Body of pancreas (tissue), 4 donors: ENCODE measurements around the gene IPO5. TPM values are rescaled to one million over a fixed set of nuclear protein-coding genes. Genes with fewer than 3 reads are reported as not detected.
A peak's percentile ranks its signal among the peaks of the same experiment; 100 is the strongest.

Source experiments
- ATAC-seq: fragments of 150-250 bp; one replicate; pipeline ENCODE4 v1.9.1; 2016
- DNase-seq, 4 donors: peaks; one replicate each; pipeline ENCODE4 v3.0.0-alpha.2; 2019
- H3K27ac ChIP-seq, 4 donors: fragments of 200-600 bp; sonication (generic); 1 replicate in 3 of 4; 2 replicates in 1 of 4; pipeline versions ENCODE4 v1.5.1 to v1.6.1; 2016 to 2019; ENCODE audit warnings: mild to moderate bottlenecking in 1 of 4, mixed read lengths in 1 of 4, moderate library complexity in 1 of 4
- H3K27me3 ChIP-seq, 2 donors: fragments of 200-600 bp; sonication (generic); one replicate each; pipeline ENCODE4 v1.6.0; 2016; ENCODE audit warnings: mild to moderate bottlenecking in 1 of 2
- H3K36me3 ChIP-seq, 2 donors: fragments of 200-600 bp; sonication (generic); replicated peaks in 1 of 2; 2 replicates each; pipeline ENCODE4 v1.5.1; 2016; ENCODE audit warnings: low read depth in 2 of 2; ENCODE audit not compliant: insufficient read depth in 1 of 2
- H3K4me1 ChIP-seq: fragments of 200-600 bp; sonication (generic); one replicate; pipeline ENCODE4 v1.6.0; 2016
- H3K4me3 ChIP-seq, 2 donors: fragments of 200-600 bp; sonication (generic); 1 replicate in 1 of 2; 2 replicates in 1 of 2; pipeline ENCODE4 v1.5.1; 2016 to 2019
- H3K9me3 ChIP-seq, 3 donors: fragments of 200-600 bp; sonication (generic); 1 replicate in 2 of 3; 2 replicates in 1 of 3; pipeline ENCODE4 v1.5.1; 2016
- POLR2A ChIP-seq, 3 donors: fragments of 450-650 bp; IDR thresholded peaks; one replicate each; pipeline ENCODE4 v1.6.1; 2016; ENCODE audit warnings: antibody characterized with exemption in 3 of 3, mild to moderate bottlenecking in 2 of 3
- WGBS, 2 donors: methylation state at CpG; one replicate each; pipeline ENCODE4 v1.1.5; 2017; 5-methylcytosine and 5-hydroxymethylcytosine counted together
- intact Hi-C: fragments of 100-400 bp; cut with DNase I; formaldehyde crosslinking; loops from one replicate; pipeline ENCODE4 v1.15.1; 2023
- total RNA-seq, 2 donors: library from RNA; depleted of rRNA; stranded (reverse); fragments of >200 nt; gene quantifications; one replicate each; pipeline ENCODE4 v1.1.0, GENCODE V29; 2016
- TF ChIP-seq, protein P1 (sequence below), 7 experiments: fragments of 450-650 bp in 4 of 7; fragments of 200-600 bp in 3 of 7; sonication (generic) in 3 of 7; IDR thresholded peaks; one replicate each; pipeline ENCODE4 v1.5.1; 2016 to 2019; ENCODE audit warnings: antibody characterized with exemption in 7 of 7

The IPO5 gene
- total RNA-seq, 2 donors from 2014 or later: 84.0 to 96.8 TPM

DNA sequence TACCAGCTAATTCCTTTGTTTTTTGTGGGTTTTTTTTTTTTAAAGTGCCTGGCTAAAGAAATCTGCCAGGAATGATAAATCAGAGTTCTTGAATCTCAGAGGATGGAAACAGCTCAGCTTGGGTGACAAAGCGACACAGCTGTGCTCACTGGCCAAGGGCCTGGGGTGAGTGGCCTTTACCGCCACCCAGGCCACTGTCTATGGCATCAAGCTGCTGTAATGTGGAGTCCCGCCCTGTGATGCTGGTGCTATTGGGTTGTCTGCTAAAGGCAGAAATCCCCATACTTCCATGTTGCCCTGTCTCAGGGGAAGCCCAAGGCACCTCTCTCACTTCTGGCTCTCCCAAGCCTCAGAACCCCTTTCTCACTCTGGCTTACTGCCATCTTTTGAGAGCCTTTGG is 106.8 kb downstream of the IPO5 start:
- Histone ChIP-seq H3K4me1 (peaks cover 2% of the 10 kb centered on the region), H3K27ac (no peak overlapping the region), H3K4me3 (no peak overlapping the region), H3K36me3 (no peaks in the 10 kb centered on the region), H3K9me3 (no peaks in the 10 kb centered on the region), H3K27me3 (no peaks in the 10 kb centered on the region)
- intact Hi-C loops: no loop called here
- ATAC-seq: no peak
- TF ChIP-seq, protein P1, sequence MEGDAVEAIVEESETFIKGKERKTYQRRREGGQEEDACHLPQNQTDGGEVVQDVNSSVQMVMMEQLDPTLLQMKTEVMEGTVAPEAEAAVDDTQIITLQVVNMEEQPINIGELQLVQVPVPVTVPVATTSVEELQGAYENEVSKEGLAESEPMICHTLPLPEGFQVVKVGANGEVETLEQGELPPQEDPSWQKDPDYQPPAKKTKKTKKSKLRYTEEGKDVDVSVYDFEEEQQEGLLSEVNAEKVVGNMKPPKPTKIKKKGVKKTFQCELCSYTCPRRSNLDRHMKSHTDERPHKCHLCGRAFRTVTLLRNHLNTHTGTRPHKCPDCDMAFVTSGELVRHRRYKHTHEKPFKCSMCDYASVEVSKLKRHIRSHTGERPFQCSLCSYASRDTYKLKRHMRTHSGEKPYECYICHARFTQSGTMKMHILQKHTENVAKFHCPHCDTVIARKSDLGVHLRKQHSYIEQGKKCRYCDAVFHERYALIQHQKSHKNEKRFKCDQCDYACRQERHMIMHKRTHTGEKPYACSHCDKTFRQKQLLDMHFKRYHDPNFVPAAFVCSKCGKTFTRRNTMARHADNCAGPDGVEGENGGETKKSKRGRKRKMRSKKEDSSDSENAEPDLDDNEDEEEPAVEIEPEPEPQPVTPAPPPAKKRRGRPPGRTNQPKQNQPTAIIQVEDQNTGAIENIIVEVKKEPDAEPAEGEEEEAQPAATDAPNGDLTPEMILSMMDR (IDR thresholded peaks at IDR 0.05): no peak
- no peak for DNase-seq
- 92 to 100% methylated on average over 3 of the region's 3 CpGs for WGBS, 2 donors

DNA sequence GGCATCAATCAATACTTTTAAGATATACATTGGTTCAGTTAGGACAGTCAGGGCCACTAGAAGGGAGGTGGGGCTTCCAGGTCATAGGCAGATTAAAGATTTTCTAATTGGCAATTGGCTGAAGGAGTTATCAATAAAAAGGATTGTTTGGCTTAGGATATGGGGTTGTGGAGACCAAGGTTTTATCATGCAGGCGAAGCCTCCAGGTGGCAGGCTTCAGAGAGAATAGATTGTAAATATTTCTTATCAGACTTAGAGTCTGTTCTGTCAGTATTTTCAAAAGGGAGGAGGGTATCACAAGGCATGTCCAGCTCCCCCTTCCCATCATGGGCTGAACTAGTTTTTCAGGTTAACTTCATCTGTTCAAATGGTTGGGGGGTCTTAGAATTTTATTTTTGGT is 112.0 kb downstream of the IPO5 start:
- no peak overlapping the region for H3K4me3 ChIP-seq
- H3K36me3 ChIP-seq: no peaks in the 10 kb centered on the region
- intact Hi-C loops: no loop called here
- DNase-seq (peak in 1 of 4 donors; percentile 19), ATAC-seq (no peak)
- peaks cover 4% of the 10 kb centered on the region for H3K4me1 ChIP-seq
- WGBS, 2 donors: 19 to 44% methylated on average over 1 of the region's 1 CpG
- no peak for TF ChIP-seq POLR2A (IDR thresholded peaks at IDR 0.05)
- TF ChIP-seq, protein P1 (IDR thresholded peaks at IDR 0.05): peak in 2 of 7 experiments; percentile 11 to 29
- no peaks in the 10 kb centered on the region for H3K27me3 ChIP-seq
- H3K9me3 ChIP-seq: no peaks in the 10 kb centered on the region
- H3K27ac ChIP-seq: no peak overlapping the region

DNA sequence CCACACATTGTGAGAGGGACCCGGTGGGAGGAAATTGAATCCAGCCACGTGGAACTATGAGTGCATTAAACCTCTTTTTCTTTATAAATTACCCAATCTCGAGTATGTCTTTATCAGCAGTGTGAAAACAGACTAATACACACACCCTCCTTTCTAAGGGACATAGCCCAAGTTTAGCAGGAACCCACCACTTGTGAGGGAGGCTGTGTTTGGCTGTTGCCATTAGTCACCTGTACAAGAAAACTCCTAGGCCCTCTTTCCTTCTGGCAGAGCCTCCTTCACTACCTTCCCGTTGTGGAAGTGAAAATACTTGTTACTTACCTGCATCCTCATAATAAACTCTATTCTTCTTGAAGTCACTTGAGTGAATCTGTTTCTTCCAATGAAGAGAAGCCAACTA is 113.2 kb downstream of the IPO5 start:
- no peaks in the 10 kb centered on the region for H3K36me3 ChIP-seq
- H3K9me3 ChIP-seq: no peaks in the 10 kb centered on the region
- no peak for DNase-seq
- H3K27me3 ChIP-seq: no peaks in the 10 kb centered on the region
- H3K4me1 ChIP-seq: peaks cover 4% of the 10 kb centered on the region
- 60 to 72% methylated on average over 4 of the region's 4 CpGs for WGBS, 2 donors
- ATAC-seq: no peak
- intact Hi-C loops: no loop called here
- no peak overlapping the region for H3K4me3 ChIP-seq
- TF ChIP-seq, protein P1 (IDR thresholded peaks at IDR 0.05): no peak
- TF ChIP-seq POLR2A (IDR thresholded peaks at IDR 0.05): no peak
- no peak overlapping the region for H3K27ac ChIP-seq

DNA sequence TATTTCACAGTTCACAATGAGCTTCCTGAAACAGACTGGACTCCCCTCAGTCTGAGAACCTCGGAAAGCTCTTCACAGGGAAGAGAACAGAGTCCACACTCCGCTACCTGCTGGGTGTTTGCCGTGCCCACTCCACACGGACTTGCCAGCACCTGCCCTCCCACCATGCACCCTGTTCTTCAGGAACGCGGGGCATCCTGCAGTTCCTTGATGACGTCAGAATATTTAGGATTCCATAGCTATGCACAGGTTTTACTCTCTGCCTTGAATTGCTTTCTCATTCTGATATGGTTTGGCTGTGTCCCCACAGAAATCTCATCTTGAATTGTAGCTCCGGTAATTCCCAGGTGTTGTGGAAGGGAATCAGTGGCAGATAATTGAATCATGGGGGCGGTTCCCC is 115.0 kb downstream of the IPO5 start:
- intact Hi-C loops: no loop called here
- no peak overlapping the region for H3K4me3 ChIP-seq
- no peak overlapping the region for H3K27ac ChIP-seq
- ATAC-seq: no peak
- no peaks in the 10 kb centered on the region for H3K27me3 ChIP-seq
- no peaks in the 10 kb centered on the region for H3K36me3 ChIP-seq
- peaks cover 4% of the 10 kb centered on the region for H3K4me1 ChIP-seq
- H3K9me3 ChIP-seq: no peaks in the 10 kb centered on the region
- 51 to 70% methylated on average over 9 of the region's 9 CpGs for whole genome bisulfite sequencing, 2 donors
- peak in 1 of 4 donors; percentile 24 for DNase-seq
- no peak for TF ChIP-seq POLR2A (IDR thresholded peaks at IDR 0.05)
- TF ChIP-seq, protein P1 (IDR thresholded peaks at IDR 0.05): no peak

DNA sequence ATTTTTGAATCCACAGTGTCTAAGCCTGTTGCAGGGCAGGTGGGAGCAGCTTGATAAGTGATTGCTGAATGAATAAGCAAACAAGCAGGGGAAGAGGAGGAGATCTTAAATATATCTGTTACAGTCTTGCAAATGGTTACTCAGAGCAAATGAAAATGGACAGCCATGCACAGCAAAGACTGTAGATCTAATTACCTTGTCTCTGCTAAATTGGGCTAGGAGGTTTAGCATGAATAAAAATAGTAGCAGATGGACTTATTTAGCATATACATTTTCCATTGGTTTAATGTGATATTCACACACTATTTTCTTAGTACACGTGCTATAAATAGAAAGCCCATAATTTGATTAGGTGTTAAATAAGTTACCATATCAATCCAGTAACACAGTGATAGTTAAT is 116.5 kb downstream of the IPO5 start:
- ATAC-seq (no peak), DNase-seq (no peak)
- Histone ChIP-seq H3K4me1 (peaks cover 4% of the 10 kb centered on the region), H3K27ac (no peak overlapping the region), H3K4me3 (no peak overlapping the region), H3K27me3 (no peaks in the 10 kb centered on the region), H3K36me3 (no peaks in the 10 kb centered on the region), H3K9me3 (no peaks in the 10 kb centered on the region)
- intact Hi-C loops: no loop called here
- 33 to 44% methylated on average over 1 of the region's 1 CpG for WGBS, 2 donors
- no peak for TF ChIP-seq POLR2A (IDR thresholded peaks at IDR 0.05)
- TF ChIP-seq, protein P1 (IDR thresholded peaks at IDR 0.05): no peak
